Type B pancreatic cell (in vitro differentiated cells): Measurements from ENCODE around the gene GMDS. TPM values are rescaled to one million over a fixed set of nuclear protein-coding genes. Genes with fewer than 3 reads are reported as not detected.
A peak's percentile ranks its signal among the peaks of the same experiment; 100 is the strongest.
"Not testable (repeated sequence)": the region's sequence is repeated elsewhere in the genome, so short reads cannot be mapped to it uniquely, and the experiment has no call there.

ENCODE experiments used
- DNase-seq: peaks from one replicate; pipeline ENCODE4 v3.0.0; 2021; ENCODE audit warnings: mixed read lengths; ENCODE audit not compliant: unreplicated experiment; ENCODE audit errors: extremely low spot score
- H3K27ac Mint-ChIP-seq: 2 replicates; pipeline ENCODE4 v1.8.0; 2021; ENCODE audit warnings: mild to moderate bottlenecking, mixed read lengths
- H3K27me3 Mint-ChIP-seq: 2 replicates; pipeline ENCODE4 v1.8.0; 2021; ENCODE audit warnings: mixed read lengths
- H3K36me3 Mint-ChIP-seq: 2 replicates; pipeline ENCODE4 v1.8.0; 2021; ENCODE audit warnings: mixed read lengths
- H3K4me1 Mint-ChIP-seq: one replicate; pipeline ENCODE4 v1.8.0; 2021; ENCODE audit warnings: mixed read lengths; ENCODE audit not compliant: unreplicated experiment
- H3K4me3 Mint-ChIP-seq: 2 replicates; pipeline ENCODE4 v1.8.0; 2021; ENCODE audit warnings: mild to moderate bottlenecking, mixed read lengths
- H3K9me3 Mint-ChIP-seq: 2 replicates; pipeline ENCODE4 v1.8.0; 2021; ENCODE audit warnings: mixed read lengths
- total RNA-seq: library from RNA; stranded (reverse); gene quantifications from 2 replicates; pipeline ENCODE4 v1.2.1, GENCODE V29; 2021; ENCODE audit warnings: low replicate concordance
- TF ChIP-seq, protein P1 (sequence below): fragments of 200-600 bp; sonication (generic); conservative IDR thresholded peaks from 2 replicates; pipeline ENCODE4 v1.5.0; 2021; ENCODE audit warnings: antibody characterized with exemption, mild to moderate bottlenecking

GMDS gene
- total RNA-seq, 1 donor from 2014 or later, result 41.3 TPM

GRCh38 chr6:1670711-1671462 is 574.5 kb downstream of the GMDS start:
- no peaks in the 10 kb centered on the region for H3K36me3 Mint-ChIP-seq
- no peaks in the 10 kb centered on the region for H3K27me3 Mint-ChIP-seq
- peaks cover 12% of the 10 kb centered on the region for H3K9me3 Mint-ChIP-seq
- peaks cover 45% of the 10 kb centered on the region for H3K4me1 Mint-ChIP-seq
- peak overlapping the region; percentile 63 for H3K4me3 Mint-ChIP-seq
- DNase-seq, result no peak
- TF ChIP-seq, protein P1, sequence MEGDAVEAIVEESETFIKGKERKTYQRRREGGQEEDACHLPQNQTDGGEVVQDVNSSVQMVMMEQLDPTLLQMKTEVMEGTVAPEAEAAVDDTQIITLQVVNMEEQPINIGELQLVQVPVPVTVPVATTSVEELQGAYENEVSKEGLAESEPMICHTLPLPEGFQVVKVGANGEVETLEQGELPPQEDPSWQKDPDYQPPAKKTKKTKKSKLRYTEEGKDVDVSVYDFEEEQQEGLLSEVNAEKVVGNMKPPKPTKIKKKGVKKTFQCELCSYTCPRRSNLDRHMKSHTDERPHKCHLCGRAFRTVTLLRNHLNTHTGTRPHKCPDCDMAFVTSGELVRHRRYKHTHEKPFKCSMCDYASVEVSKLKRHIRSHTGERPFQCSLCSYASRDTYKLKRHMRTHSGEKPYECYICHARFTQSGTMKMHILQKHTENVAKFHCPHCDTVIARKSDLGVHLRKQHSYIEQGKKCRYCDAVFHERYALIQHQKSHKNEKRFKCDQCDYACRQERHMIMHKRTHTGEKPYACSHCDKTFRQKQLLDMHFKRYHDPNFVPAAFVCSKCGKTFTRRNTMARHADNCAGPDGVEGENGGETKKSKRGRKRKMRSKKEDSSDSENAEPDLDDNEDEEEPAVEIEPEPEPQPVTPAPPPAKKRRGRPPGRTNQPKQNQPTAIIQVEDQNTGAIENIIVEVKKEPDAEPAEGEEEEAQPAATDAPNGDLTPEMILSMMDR, result no peak
- peak overlapping the region; percentile 91 for H3K27ac Mint-ChIP-seq

DNA sequence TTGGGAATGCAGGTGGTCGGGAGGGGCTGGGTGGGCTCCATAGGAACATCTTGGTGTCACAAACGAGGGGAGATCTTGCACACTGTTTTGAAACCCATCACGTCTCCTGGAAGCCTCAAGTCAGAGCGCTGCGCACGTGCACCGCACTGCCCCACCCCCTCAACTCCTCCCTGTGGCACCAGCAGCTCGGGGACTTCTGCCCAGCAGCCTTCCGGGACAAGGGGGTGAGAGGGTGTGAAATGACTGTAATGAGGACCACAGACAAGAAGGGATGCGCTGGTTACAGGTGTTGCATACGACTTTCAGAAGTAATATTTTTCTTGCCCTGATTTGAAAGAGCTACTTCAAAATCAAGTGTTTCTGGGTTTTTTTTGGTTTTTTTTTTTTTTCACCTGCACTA is 575.4 kb downstream of the GMDS start:
- peak overlapping the region; percentile 91 for H3K27ac Mint-ChIP-seq
- TF ChIP-seq, protein P1, result no peak
- no peaks in the 10 kb centered on the region for H3K36me3 Mint-ChIP-seq
- H3K27me3 Mint-ChIP-seq, result no peaks in the 10 kb centered on the region
- H3K9me3 Mint-ChIP-seq, result peaks cover 12% of the 10 kb centered on the region
- DNase-seq, result no peak
- peak overlapping the region; percentile 63 for H3K4me3 Mint-ChIP-seq
- peaks cover 50% of the 10 kb centered on the region for H3K4me1 Mint-ChIP-seq

GRCh38 chr6:1668456-1668855 is 576.9 kb downstream of the GMDS start:
- DNase-seq, H3K36me3 Mint-ChIP-seq, H3K27me3 Mint-ChIP-seq, H3K9me3 Mint-ChIP-seq: not testable (repeated sequence)
- H3K4me3 Mint-ChIP-seq, result peak overlapping the region; percentile 24
- peak overlapping the region; percentile 36 for H3K27ac Mint-ChIP-seq
- H3K4me1 Mint-ChIP-seq, result peaks cover 50% of the 10 kb centered on the region

GRCh38 chr6:1667805-1668175 is 577.6 kb downstream of the GMDS start:
- no peaks in the 10 kb centered on the region for H3K36me3 Mint-ChIP-seq
- no peaks in the 10 kb centered on the region for H3K27me3 Mint-ChIP-seq
- TF ChIP-seq, protein P1, result no peak
- H3K27ac Mint-ChIP-seq, result no peak overlapping the region
- H3K9me3 Mint-ChIP-seq, result peaks cover 8% of the 10 kb centered on the region
- peaks cover 50% of the 10 kb centered on the region for H3K4me1 Mint-ChIP-seq
- H3K4me3 Mint-ChIP-seq, result no peak overlapping the region
- DNase-seq, result no peak

GRCh38 chr6:1667012-1667804 is 578.2 kb downstream of the GMDS start:
- H3K4me3 Mint-ChIP-seq, result peak overlapping the region; percentile 29
- H3K9me3 Mint-ChIP-seq, result peaks cover 8% of the 10 kb centered on the region
- no peak for DNase-seq
- peaks cover 46% of the 10 kb centered on the region for H3K4me1 Mint-ChIP-seq
- TF ChIP-seq, protein P1, result no peak
- H3K27me3 Mint-ChIP-seq, result no peaks in the 10 kb centered on the region
- peak overlapping the region; percentile 44 for H3K27ac Mint-ChIP-seq
- H3K36me3 Mint-ChIP-seq, result no peaks in the 10 kb centered on the region

- TF ChIP-seq, protein P1, result no peak
- DNase-seq, result no peak
- no peak overlapping the region for H3K4me3 Mint-ChIP-seq
- H3K36me3 Mint-ChIP-seq, result no peaks in the 10 kb centered on the region
- H3K27me3 Mint-ChIP-seq, result no peaks in the 10 kb centered on the region
- H3K27ac Mint-ChIP-seq, result no peak overlapping the region
- peaks cover 8% of the 10 kb centered on the region for H3K9me3 Mint-ChIP-seq
- H3K4me1 Mint-ChIP-seq, result peaks cover 31% of the 10 kb centered on the region
Observed at GRCh38 chr6:1665214-1665613, 580.2 kb downstream of the GMDS start.
